PFSK-1 (cell line): ENCODE results near the gene SAT1.

Experiments
- FOXP2 ChIP-seq: optimal IDR thresholded peaks from 2 replicates; pipeline ENCODE3; 2011; ENCODE audit warnings: borderline replicate concordance, control low read depth, inconsistent platforms; ENCODE audit not compliant: insufficient read depth; ENCODE audit errors: extremely low read length, extremely low read depth
- POLR2AphosphoS5 ChIP-seq: IDR thresholded peaks from 2 replicates; pipeline ENCODE4 v1.6.1; 2012; ENCODE audit warnings: low read depth, mild to moderate bottlenecking, control low read depth, low read length, moderate library complexity
- REST ChIP-seq, 2 experiments: IDR thresholded peaks; 2 replicates each; pipeline versions ENCODE4 v1.6.1 to v1.8.0; 2011 to 2012; ENCODE audit warnings: low read depth in 2 of 2, low read length in 2 of 2, control low read depth in 1 of 2, inconsistent platforms in 1 of 2, mild to moderate bottlenecking in 1 of 2, moderate library complexity in 1 of 2; ENCODE audit not compliant: insufficient read depth in 1 of 2
- SIN3A ChIP-seq: IDR thresholded peaks from 2 replicates; pipeline ENCODE4 v1.6.1; 2012; ENCODE audit warnings: mild to moderate bottlenecking, low read length, moderate library complexity, borderline replicate concordance; ENCODE audit not compliant: insufficient read depth
- TAF1 ChIP-seq: IDR thresholded peaks from 2 replicates; pipeline ENCODE4 v1.6.1; 2012; ENCODE audit warnings: low read length, control low read depth, borderline replicate concordance; ENCODE audit not compliant: insufficient read depth

Gene SAT1

GRCh38 chrX:23745786-23746185, 37.2 kb upstream of the SAT1 start:
- no peak for TF ChIP-seq TAF1

- TF ChIP-seq POLR2AphosphoS5 (no peak), REST (IDR thresholded peaks at IDR 0.05; ENCODE audit: insufficient read depth in 1 of 2, low read depth in 2 of 2, low read length in 2 of 2) (no peak), TAF1 (no peak), SIN3A (no peak), FOXP2 (no peak)
These were observed 33.8 kb upstream of the SAT1 start for GRCh38 chrX:23749129-23749528.

GRCh38 chrX:23749576-23749975, 33.4 kb upstream of the SAT1 start:
- no peak for TF ChIP-seq SIN3A
- no peak for TF ChIP-seq TAF1
- TF ChIP-seq POLR2AphosphoS5 = no peak
- TF ChIP-seq FOXP2 = no peak
- no peak for TF ChIP-seq REST (IDR thresholded peaks at IDR 0.05; ENCODE audit: insufficient read depth in 1 of 2, low read depth in 2 of 2, low read length in 2 of 2)

- no peak for TF ChIP-seq SIN3A
- TF ChIP-seq FOXP2 = no peak
- no peak for TF ChIP-seq REST (IDR thresholded peaks at IDR 0.05; ENCODE audit: insufficient read depth in 1 of 2, low read depth in 2 of 2, low read length in 2 of 2)
- no peak for TF ChIP-seq POLR2AphosphoS5
- no peak for TF ChIP-seq TAF1
These were observed 30.1 kb upstream of the SAT1 start for GRCh38 chrX:23752740-23753415.

- no peak for TF ChIP-seq REST (IDR thresholded peaks at IDR 0.05; ENCODE audit: insufficient read depth in 1 of 2, low read depth in 2 of 2, low read length in 2 of 2)
- no peak for TF ChIP-seq TAF1
- TF ChIP-seq FOXP2 = no peak
- no peak for TF ChIP-seq POLR2AphosphoS5
- no peak for TF ChIP-seq SIN3A
These were observed 28.3 kb upstream of the SAT1 start for GRCh38 chrX:23754664-23755063.
